HEK293 (cell line): ENCODE data around the gene DNASE2B.

Experiments
- GLI4 ChIP-seq: fragments of 450-650 bp; formaldehyde crosslinking; IDR thresholded peaks from 2 replicates; pipeline ENCODE4 v1.5.1; 2016; ENCODE audit warnings: missing biosample characterization, missing genetic modification characterization
- ZBTB7A ChIP-seq: fragments of 450-650 bp; formaldehyde crosslinking; IDR thresholded peaks from 2 replicates; pipeline ENCODE4 v1.5.1; 2016; ENCODE audit warnings: low read depth, missing biosample characterization, missing genetic modification characterization
- ZNF335 ChIP-seq: fragments of 450-650 bp; formaldehyde crosslinking; conservative IDR thresholded peaks from 2 replicates; pipeline ENCODE4 v1.5.1; 2016; ENCODE audit warnings: missing biosample characterization, missing genetic modification characterization
- ZNF521 ChIP-seq: fragments of 450-650 bp; formaldehyde crosslinking; IDR thresholded peaks from 2 replicates; pipeline ENCODE4 v1.5.1; 2017; ENCODE audit warnings: missing biosample characterization, mild to moderate bottlenecking, missing genetic modification characterization
- TF ChIP-seq, protein P1 (sequence below): fragments of 450-650 bp; formaldehyde crosslinking; IDR thresholded peaks from 2 replicates; pipeline ENCODE4 v1.5.1; 2016; ENCODE audit warnings: missing biosample characterization, missing genetic modification characterization
- TF ChIP-seq, protein P2 (sequence below): fragments of 450-650 bp; formaldehyde crosslinking; IDR thresholded peaks from 2 replicates; pipeline ENCODE4 v1.5.1; 2016; ENCODE audit warnings: missing biosample characterization, missing genetic modification characterization
- TF ChIP-seq, protein P3 (sequence below): fragments of 450-650 bp; formaldehyde crosslinking; IDR thresholded peaks from 2 replicates; pipeline ENCODE4 v1.5.1; 2016; ENCODE audit warnings: missing biosample characterization, missing genetic modification characterization
- TF ChIP-seq, protein P4 (sequence below): fragments of 450-650 bp; formaldehyde crosslinking; IDR thresholded peaks from 2 replicates; pipeline ENCODE4 v1.5.1; 2016; ENCODE audit warnings: missing biosample characterization, missing genetic modification characterization
- TF ChIP-seq, protein P5 (sequence below): fragments of 450-650 bp; formaldehyde crosslinking; IDR thresholded peaks from 2 replicates; pipeline ENCODE4 v1.5.1; 2016; ENCODE audit warnings: missing biosample characterization, missing genetic modification characterization, borderline replicate concordance

DNA sequence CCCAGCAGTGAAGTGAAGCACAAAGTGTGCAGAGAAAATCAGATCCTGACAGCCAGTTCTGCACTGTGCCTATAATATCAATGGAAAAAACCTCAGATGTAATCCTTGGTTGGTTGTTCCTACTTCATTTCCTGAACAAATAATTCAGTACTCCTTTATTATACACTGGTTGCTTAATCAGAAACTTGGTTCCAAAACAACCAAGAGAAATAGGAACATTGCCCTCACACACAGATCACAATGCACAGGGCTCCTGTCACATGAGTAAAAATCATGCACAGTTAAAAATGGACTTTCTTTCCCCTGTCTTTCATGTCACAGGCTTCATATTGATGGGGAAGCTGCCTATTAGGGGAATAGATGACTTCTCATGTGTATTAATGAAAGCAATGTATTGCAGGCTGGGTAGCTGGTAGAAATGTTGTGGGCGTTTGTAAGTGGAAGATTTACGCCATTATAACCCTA, 9.7 kb downstream of the DNASE2B start:
- TF ChIP-seq, protein P1, sequence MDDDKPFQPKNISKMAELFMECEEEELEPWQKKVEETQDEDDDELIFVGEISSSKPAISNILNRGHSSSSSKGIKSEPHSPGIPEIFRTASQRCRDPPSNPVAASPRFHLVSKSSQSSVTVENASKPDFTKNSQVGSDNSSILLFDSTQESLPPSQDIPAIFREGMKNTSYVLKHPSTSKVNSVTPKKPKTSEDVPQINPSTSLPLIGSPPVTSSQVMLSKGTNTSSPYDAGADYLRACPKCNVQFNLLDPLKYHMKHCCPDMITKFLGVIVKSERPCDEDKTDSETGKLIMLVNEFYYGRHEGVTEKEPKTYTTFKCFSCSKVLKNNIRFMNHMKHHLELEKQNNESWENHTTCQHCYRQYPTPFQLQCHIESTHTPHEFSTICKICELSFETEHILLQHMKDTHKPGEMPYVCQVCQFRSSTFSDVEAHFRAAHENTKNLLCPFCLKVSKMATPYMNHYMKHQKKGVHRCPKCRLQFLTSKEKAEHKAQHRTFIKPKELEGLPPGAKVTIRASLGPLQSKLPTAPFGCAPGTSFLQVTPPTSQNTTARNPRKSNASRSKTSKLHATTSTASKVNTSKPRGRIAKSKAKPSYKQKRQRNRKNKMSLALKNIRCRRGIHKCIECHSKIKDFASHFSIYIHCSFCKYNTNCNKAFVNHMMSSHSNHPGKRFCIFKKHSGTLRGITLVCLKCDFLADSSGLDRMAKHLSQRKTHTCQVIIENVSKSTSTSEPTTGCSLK (tag by site-specific recombination): no peak
- TF ChIP-seq, protein P2, sequence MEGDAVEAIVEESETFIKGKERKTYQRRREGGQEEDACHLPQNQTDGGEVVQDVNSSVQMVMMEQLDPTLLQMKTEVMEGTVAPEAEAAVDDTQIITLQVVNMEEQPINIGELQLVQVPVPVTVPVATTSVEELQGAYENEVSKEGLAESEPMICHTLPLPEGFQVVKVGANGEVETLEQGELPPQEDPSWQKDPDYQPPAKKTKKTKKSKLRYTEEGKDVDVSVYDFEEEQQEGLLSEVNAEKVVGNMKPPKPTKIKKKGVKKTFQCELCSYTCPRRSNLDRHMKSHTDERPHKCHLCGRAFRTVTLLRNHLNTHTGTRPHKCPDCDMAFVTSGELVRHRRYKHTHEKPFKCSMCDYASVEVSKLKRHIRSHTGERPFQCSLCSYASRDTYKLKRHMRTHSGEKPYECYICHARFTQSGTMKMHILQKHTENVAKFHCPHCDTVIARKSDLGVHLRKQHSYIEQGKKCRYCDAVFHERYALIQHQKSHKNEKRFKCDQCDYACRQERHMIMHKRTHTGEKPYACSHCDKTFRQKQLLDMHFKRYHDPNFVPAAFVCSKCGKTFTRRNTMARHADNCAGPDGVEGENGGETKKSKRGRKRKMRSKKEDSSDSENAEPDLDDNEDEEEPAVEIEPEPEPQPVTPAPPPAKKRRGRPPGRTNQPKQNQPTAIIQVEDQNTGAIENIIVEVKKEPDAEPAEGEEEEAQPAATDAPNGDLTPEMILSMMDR (tag by site-specific recombination): no peak
- TF ChIP-seq GLI4 (tag by site-specific recombination) (no peak), ZNF521 (tag by site-specific recombination) (no peak), ZNF335 (no peak), ZBTB7A (tag by site-specific recombination) (no peak)
- TF ChIP-seq, protein P3, sequence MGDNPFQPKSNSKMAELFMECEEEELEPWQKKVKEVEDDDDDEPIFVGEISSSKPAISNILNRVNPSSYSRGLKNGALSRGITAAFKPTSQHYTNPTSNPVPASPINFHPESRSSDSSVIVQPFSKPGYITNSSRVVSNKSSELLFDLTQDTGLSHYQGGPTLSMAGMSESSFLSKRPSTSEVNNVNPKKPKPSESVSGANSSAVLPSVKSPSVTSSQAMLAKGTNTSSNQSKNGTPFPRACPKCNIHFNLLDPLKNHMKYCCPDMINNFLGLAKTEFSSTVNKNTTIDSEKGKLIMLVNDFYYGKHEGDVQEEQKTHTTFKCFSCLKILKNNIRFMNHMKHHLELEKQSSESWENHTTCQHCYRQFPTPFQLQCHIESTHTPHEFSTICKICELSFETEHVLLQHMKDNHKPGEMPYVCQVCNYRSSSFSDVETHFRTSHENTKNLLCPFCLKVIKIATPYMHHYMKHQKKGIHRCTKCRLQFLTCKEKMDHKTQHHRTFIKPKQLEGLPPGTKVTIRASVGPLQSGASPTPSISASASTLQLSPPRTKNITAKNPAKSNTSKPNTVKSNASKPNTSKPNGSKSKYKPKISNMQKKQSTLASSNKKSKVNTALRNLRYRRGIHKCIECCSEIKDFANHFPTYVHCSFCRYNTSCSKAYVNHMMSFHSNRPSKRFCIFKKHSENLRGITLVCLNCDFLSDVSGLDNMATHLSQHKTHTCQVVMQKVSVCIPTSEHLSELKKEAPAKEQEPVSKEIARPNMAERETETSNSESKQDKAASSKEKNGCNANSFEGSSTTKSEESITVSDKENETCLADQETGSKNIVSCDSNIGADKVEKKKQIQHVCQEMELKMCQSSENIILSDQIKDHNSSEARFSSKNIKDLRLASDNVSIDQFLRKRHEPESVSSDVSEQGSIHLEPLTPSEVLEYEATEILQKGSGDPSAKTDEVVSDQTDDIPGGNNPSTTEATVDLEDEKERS (tag by site-specific recombination): no peak
- TF ChIP-seq, protein P4, sequence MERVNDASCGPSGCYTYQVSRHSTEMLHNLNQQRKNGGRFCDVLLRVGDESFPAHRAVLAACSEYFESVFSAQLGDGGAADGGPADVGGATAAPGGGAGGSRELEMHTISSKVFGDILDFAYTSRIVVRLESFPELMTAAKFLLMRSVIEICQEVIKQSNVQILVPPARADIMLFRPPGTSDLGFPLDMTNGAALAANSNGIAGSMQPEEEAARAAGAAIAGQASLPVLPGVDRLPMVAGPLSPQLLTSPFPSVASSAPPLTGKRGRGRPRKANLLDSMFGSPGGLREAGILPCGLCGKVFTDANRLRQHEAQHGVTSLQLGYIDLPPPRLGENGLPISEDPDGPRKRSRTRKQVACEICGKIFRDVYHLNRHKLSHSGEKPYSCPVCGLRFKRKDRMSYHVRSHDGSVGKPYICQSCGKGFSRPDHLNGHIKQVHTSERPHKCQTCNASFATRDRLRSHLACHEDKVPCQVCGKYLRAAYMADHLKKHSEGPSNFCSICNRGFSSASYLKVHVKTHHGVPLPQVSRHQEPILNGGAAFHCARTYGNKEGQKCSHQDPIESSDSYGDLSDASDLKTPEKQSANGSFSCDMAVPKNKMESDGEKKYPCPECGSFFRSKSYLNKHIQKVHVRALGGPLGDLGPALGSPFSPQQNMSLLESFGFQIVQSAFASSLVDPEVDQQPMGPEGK (tag by site-specific recombination): no peak
- TF ChIP-seq, protein P5, sequence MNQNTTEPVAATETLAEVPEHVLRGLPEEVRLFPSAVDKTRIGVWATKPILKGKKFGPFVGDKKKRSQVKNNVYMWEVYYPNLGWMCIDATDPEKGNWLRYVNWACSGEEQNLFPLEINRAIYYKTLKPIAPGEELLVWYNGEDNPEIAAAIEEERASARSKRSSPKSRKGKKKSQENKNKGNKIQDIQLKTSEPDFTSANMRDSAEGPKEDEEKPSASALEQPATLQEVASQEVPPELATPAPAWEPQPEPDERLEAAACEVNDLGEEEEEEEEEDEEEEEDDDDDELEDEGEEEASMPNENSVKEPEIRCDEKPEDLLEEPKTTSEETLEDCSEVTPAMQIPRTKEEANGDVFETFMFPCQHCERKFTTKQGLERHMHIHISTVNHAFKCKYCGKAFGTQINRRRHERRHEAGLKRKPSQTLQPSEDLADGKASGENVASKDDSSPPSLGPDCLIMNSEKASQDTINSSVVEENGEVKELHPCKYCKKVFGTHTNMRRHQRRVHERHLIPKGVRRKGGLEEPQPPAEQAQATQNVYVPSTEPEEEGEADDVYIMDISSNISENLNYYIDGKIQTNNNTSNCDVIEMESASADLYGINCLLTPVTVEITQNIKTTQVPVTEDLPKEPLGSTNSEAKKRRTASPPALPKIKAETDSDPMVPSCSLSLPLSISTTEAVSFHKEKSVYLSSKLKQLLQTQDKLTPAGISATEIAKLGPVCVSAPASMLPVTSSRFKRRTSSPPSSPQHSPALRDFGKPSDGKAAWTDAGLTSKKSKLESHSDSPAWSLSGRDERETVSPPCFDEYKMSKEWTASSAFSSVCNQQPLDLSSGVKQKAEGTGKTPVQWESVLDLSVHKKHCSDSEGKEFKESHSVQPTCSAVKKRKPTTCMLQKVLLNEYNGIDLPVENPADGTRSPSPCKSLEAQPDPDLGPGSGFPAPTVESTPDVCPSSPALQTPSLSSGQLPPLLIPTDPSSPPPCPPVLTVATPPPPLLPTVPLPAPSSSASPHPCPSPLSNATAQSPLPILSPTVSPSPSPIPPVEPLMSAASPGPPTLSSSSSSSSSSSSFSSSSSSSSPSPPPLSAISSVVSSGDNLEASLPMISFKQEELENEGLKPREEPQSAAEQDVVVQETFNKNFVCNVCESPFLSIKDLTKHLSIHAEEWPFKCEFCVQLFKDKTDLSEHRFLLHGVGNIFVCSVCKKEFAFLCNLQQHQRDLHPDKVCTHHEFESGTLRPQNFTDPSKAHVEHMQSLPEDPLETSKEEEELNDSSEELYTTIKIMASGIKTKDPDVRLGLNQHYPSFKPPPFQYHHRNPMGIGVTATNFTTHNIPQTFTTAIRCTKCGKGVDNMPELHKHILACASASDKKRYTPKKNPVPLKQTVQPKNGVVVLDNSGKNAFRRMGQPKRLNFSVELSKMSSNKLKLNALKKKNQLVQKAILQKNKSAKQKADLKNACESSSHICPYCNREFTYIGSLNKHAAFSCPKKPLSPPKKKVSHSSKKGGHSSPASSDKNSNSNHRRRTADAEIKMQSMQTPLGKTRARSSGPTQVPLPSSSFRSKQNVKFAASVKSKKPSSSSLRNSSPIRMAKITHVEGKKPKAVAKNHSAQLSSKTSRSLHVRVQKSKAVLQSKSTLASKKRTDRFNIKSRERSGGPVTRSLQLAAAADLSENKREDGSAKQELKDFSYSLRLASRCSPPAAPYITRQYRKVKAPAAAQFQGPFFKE: no peak
